ENCODE results near the gene UQCRC1. TPM values are rescaled to one million over a fixed set of nuclear protein-coding genes. Genes with fewer than 3 reads are reported as not detected.

The UQCRC1 gene
- total and polyA plus RNA-seq, 3 donors from 2014 or later: 281 to 287 (median 282) TPM

DNA sequence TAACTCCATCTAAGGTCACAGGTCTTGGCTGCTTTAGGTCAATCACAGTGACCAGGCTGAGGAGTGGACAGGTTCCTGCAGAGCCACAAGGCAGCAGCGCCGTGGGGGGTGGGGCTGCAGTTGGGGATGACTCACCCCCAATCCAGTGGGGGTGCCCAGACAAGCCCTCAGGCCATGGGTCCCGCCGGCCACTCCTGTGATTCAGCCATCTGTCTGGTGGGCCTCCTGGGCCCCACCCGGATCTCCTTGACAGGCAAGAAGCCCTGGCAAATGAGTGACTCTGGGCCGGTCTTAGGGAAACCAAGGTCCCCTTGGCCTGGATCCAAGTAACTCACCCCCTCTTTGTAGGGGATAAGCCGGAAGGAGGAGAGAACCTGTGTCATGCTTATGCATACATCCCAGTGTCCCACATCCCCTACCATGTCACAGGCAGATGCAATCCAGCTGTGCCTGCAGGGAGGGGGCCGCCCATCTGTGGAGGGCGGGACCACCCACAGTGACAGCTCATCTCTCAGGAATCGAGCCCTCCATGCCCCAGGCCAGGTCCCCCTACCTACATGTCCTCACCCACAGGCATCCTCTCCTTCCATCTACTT is 13.8 kb downstream of the UQCRC1 start:
- H3K4me3 ChIP-seq: no peak overlapping the region
- TF ChIP-seq, protein P1, sequence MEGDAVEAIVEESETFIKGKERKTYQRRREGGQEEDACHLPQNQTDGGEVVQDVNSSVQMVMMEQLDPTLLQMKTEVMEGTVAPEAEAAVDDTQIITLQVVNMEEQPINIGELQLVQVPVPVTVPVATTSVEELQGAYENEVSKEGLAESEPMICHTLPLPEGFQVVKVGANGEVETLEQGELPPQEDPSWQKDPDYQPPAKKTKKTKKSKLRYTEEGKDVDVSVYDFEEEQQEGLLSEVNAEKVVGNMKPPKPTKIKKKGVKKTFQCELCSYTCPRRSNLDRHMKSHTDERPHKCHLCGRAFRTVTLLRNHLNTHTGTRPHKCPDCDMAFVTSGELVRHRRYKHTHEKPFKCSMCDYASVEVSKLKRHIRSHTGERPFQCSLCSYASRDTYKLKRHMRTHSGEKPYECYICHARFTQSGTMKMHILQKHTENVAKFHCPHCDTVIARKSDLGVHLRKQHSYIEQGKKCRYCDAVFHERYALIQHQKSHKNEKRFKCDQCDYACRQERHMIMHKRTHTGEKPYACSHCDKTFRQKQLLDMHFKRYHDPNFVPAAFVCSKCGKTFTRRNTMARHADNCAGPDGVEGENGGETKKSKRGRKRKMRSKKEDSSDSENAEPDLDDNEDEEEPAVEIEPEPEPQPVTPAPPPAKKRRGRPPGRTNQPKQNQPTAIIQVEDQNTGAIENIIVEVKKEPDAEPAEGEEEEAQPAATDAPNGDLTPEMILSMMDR (IDR thresholded peaks at IDR 0.05): no peak
- TF ChIP-seq POLR2A (IDR thresholded peaks at IDR 0.05): no peak

DNA sequence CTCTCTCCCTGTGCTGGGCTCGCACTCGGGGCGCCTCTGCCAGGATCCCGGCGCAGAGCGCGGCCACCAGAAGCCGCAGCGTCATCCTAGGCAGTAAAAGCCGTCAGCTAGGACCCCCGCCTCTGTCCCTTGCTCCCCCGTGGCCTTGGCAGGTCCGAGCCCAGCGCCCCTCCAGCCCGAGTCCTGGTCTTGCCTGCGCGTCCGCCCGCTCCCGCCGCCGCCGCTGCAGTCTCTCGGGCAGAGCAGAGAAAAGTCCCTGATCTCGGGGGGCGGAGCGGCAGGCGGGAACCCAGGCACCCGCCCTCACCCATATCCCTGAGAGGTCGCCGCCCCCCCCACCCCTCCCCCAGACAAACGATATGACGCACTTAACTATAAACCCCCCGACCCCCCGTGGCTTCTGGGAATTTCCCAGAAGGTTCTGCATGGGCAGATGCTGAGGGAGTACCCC is 14.3 kb downstream of the UQCRC1 start, which contains the start of gene COL7A1:
Gene COL7A1, minus strand, starts transcription at position 255 of the 451 bp plus-strand sequence. Its CDS starts 170 bp downstream, at position 85.
- DNase-seq: no peak
- H3K36me3 ChIP-seq (ENCODE audit: low read depth, missing control alignments): no peaks in the 10 kb centered on the region
- H3K4me1 ChIP-seq: peaks cover 33% of the 10 kb centered on the region
- intact Hi-C loops (cut with DNase I; ENCODE audit: low total_unique reads): no loop called here
- 10% methylated on average over 35 of the region's 35 CpGs; no CpG with 5 or more reads in 1 of the 2 donors for WGBS, 2 donors
- H3K9me3 ChIP-seq: no peaks in the 10 kb centered on the region
- H3K27me3 ChIP-seq: no peaks in the 10 kb centered on the region
- TF ChIP-seq, protein P1 (IDR thresholded peaks at IDR 0.05): no peak
- TF ChIP-seq POLR2A (IDR thresholded peaks at IDR 0.05): no peak
- no peak within 1 kb of the TSS for H3K27ac ChIP-seq
- peak within 1 kb of the TSS; percentile 31 to 54 for H3K4me3 ChIP-seq

More for the DNA sequence above, 13.8 kb downstream of the UQCRC1 start:
- no peaks in the 10 kb centered on the region for H3K36me3 ChIP-seq (ENCODE audit: low read depth, missing control alignments)
- H3K27ac ChIP-seq: no peak overlapping the region
- no peaks in the 10 kb centered on the region for H3K27me3 ChIP-seq
- peaks cover 33% of the 10 kb centered on the region for H3K4me1 ChIP-seq
- peak; percentile 25 for DNase-seq
- no peaks in the 10 kb centered on the region for H3K9me3 ChIP-seq
- 47 to 60% methylated on average over 5 to 10 of the region's 10 CpGs for WGBS, 2 donors
- intact Hi-C loops (cut with DNase I; ENCODE audit: low total_unique reads): no loop called here

DNA sequence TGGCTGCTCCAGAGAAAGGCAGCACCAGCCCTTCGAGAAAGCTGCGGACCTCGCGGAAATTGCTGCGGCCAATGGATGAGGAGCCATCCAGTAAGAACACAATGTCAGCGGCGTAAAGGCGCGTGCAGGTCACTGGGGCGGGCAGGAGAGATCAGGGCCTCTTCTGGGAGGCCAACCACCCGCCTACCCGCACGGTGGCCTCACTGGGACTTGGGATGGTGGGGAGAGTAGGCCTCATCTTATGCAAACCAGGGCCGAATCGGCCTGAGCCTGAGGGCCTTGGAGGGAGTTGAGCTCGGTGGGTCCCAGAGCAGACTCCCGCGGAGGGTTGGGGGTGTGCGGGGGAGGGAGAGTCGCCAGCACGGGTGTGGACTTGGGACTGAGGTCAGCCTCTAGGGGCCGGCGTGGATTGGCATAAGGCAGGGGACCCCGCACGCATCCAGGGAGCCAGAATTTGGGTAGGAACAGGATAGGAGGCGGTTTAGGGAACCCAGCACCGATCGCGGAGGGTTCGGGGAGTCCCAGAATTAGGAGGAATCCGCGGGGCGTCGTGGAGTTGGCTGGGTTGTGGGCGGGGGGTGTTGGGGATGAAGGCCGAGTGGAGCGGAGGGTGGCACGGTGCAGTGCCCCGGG is 14.9 kb downstream of the UQCRC1 start:
- no peak for TF ChIP-seq POLR2A (IDR thresholded peaks at IDR 0.05)
- TF ChIP-seq, protein P1 (IDR thresholded peaks at IDR 0.05): no peak
- Histone ChIP-seq H3K36me3 (ENCODE audit: low read depth, missing control alignments) (no peaks in the 10 kb centered on the region), H3K27ac (no peak overlapping the region), H3K4me1 (peaks cover 31% of the 10 kb centered on the region), H3K9me3 (no peaks in the 10 kb centered on the region), H3K4me3 (peak overlapping the region; percentile 31 to 54), H3K27me3 (no peaks in the 10 kb centered on the region)
- intact Hi-C loops (cut with DNase I; ENCODE audit: low total_unique reads): no loop called here
- no peak for DNase-seq
- WGBS, 2 donors: 25 to 48% methylated on average over 21 to 39 of the region's 39 CpGs

DNA sequence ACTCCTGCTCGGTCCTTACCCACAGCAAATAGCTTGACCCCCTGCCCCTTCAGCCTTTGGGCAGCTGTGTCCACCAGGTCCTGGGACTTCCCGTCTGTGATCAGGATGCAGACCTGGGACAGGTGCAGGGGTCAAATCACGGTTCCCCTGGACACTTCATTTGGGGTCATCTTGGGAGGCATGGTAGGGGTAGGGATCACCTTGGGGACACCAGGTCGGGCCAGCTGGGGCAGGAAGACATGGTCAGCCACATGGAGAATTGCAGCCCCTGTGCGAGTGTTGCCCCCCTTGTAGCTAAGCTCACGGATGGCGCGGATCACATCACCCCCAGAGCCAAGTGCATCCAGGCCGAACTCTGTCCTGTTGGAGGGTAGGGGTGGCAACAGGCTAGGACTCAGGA is 16.1 kb downstream of the UQCRC1 start:
- H3K27ac ChIP-seq: no peak overlapping the region
- TF ChIP-seq, protein P1 (IDR thresholded peaks at IDR 0.05): no peak
- no peak for TF ChIP-seq POLR2A (IDR thresholded peaks at IDR 0.05)
- intact Hi-C loops (cut with DNase I; ENCODE audit: low total_unique reads): no loop called here
- no peaks in the 10 kb centered on the region for H3K36me3 ChIP-seq (ENCODE audit: low read depth, missing control alignments)
- no peak for DNase-seq
- WGBS, 2 donors: 93 to 96% methylated on average over 8 to 9 of the region's 9 CpGs
- peaks cover 21% of the 10 kb centered on the region for H3K4me1 ChIP-seq
- H3K9me3 ChIP-seq: no peaks in the 10 kb centered on the region
- no peak overlapping the region for H3K4me3 ChIP-seq
- no peaks in the 10 kb centered on the region for H3K27me3 ChIP-seq
